ENCODE data around the gene INIP. TPM values are rescaled to one million over a fixed set of nuclear protein-coding genes. Genes with fewer than 3 reads are reported as not detected.

The INIP gene
- total RNA-seq, 1 experiment from 2014 or later, result 31.9 TPM

DNA sequence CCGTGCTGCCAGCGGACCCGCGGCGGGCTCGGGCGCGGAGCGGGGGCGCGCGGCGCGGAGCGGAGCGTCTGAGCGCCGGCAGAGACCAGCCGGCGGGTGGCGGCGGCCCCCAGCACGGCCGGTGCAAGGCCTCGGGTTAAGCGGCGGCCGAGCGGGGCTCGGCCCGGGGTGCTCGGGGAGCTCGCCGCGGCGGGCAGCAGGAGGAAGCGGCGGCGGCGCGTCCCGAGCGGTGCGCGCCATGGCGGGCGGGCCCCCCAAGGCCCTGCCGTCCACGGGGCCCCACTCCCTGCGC, 32.8 kb upstream of the INIP start:
- Histone ChIP-seq H3K4me3 (ENCODE audit: low read depth, low read length) (peak overlapping the region; percentile 99), H3K36me3 (ENCODE audit: control insufficient read depth, insufficient read depth, low read length) (no peaks in the 10 kb centered on the region), H3K9me3 (no peaks in the 10 kb centered on the region), H3K27me3 (replicated peaks; ENCODE audit: control insufficient read depth, insufficient read depth, low read length) (no peaks in the 10 kb centered on the region), H3K4me1 (peaks cover 46% of the 10 kb centered on the region)
- intact Hi-C loops (cut with micrococcal nuclease; ENCODE audit: unreplicated experiment), result loop anchor here (1.0 kb wide), 4 partner anchors 13 to 43 kb away; partner anchors contain the start of gene INIP
- ChIA-PET POLR2A (interaction anchor here (0.6 to 2.2 kb wide), 4 partner anchors 14 to 591 kb away, joined by 3 to 9 read pairs (median 4); partner anchors contain the start of gene INIP), CTCF (interaction anchor here (1.0 to 2.0 kb wide), 4 partner anchors 13 to 42 kb away, joined by 3 to 10 read pairs (median 6); partner anchors contain the start of gene INIP)
- Mint-ChIP-seq H3K9me3 (ENCODE audit: unreplicated experiment) (no peaks in the 10 kb centered on the region), H3K4me3 (ENCODE audit: unreplicated experiment) (peak overlapping the region; percentile 96), H3K36me3 (ENCODE audit: insufficient read depth, unreplicated experiment) (no peaks in the 10 kb centered on the region), H3K27ac (ENCODE audit: unreplicated experiment) (peak overlapping the region; percentile 82), H3K27me3 (ENCODE audit: insufficient read depth, unreplicated experiment) (no peaks in the 10 kb centered on the region), H3K4me1 (ENCODE audit: low read depth, unreplicated experiment) (peaks cover 30% of the 10 kb centered on the region)
- BruUV-seq (replicated peaks), result no TSS peak
- TF ChIP-seq, protein P1, sequence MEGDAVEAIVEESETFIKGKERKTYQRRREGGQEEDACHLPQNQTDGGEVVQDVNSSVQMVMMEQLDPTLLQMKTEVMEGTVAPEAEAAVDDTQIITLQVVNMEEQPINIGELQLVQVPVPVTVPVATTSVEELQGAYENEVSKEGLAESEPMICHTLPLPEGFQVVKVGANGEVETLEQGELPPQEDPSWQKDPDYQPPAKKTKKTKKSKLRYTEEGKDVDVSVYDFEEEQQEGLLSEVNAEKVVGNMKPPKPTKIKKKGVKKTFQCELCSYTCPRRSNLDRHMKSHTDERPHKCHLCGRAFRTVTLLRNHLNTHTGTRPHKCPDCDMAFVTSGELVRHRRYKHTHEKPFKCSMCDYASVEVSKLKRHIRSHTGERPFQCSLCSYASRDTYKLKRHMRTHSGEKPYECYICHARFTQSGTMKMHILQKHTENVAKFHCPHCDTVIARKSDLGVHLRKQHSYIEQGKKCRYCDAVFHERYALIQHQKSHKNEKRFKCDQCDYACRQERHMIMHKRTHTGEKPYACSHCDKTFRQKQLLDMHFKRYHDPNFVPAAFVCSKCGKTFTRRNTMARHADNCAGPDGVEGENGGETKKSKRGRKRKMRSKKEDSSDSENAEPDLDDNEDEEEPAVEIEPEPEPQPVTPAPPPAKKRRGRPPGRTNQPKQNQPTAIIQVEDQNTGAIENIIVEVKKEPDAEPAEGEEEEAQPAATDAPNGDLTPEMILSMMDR (IDR thresholded peaks at IDR 0.05; ENCODE audit: insufficient read depth in 1 of 2, low read depth in 1 of 2, low read length in 1 of 2, severe bottlenecking in 1 of 2, unreplicated experiment in 1 of 2), result no peak
- no peak for DNase-seq

GRCh38 chr9:112750016-112750763, 32.3 kb upstream of the INIP start, which contains the start of gene SNX30:
Gene SNX30, plus strand, starts transcription at chr9:112750760. Its CDS starts 242 bp downstream, at chr9:112751002.
- Mint-ChIP-seq H3K4me3 (ENCODE audit: unreplicated experiment) (peak within 1 kb of the TSS; percentile 96), H3K4me1 (ENCODE audit: low read depth, unreplicated experiment) (peaks cover 24% of the 10 kb centered on the region), H3K27ac (ENCODE audit: unreplicated experiment) (peak within 1 kb of the TSS; percentile 85), H3K27me3 (ENCODE audit: insufficient read depth, unreplicated experiment) (no peaks in the 10 kb centered on the region), H3K9me3 (ENCODE audit: unreplicated experiment) (no peaks in the 10 kb centered on the region), H3K36me3 (ENCODE audit: insufficient read depth, unreplicated experiment) (no peaks in the 10 kb centered on the region)
- Histone ChIP-seq H3K4me1 (peaks cover 41% of the 10 kb centered on the region), H3K4me3 (ENCODE audit: low read depth, low read length) (peak within 1 kb of the TSS; percentile 99), H3K9me3 (no peaks in the 10 kb centered on the region), H3K27me3 (replicated peaks; ENCODE audit: control insufficient read depth, insufficient read depth, low read length) (no peaks in the 10 kb centered on the region), H3K36me3 (ENCODE audit: control insufficient read depth, insufficient read depth, low read length) (no peaks in the 10 kb centered on the region)
- intact Hi-C loops (cut with micrococcal nuclease; ENCODE audit: unreplicated experiment), result loop anchor here (1.0 kb wide), 2 partner anchors 13 to 43 kb away; no protein-coding TSS in a partner anchor
- ChIA-PET POLR2A (interaction anchor here (0.6 to 2.2 kb wide), 3 partner anchors 15 to 32 kb away, joined by 3 to 9 read pairs (median 6); partner anchors contain the start of gene INIP), CTCF (interaction anchor here (1.2 to 2.0 kb wide), 3 partner anchors 15 to 43 kb away, joined by 3 to 10 read pairs (median 9); partner anchors contain the start of gene INIP)
- DNase-seq, result peak; percentile 93
- TF ChIP-seq, protein P1 (IDR thresholded peaks at IDR 0.05; ENCODE audit: insufficient read depth in 1 of 2, low read depth in 1 of 2, low read length in 1 of 2, severe bottlenecking in 1 of 2, unreplicated experiment in 1 of 2), result peak in 1 of 2 experiments; percentile 5
- TSS peak; percentile 82 for BruUV-seq (replicated peaks)

DNA sequence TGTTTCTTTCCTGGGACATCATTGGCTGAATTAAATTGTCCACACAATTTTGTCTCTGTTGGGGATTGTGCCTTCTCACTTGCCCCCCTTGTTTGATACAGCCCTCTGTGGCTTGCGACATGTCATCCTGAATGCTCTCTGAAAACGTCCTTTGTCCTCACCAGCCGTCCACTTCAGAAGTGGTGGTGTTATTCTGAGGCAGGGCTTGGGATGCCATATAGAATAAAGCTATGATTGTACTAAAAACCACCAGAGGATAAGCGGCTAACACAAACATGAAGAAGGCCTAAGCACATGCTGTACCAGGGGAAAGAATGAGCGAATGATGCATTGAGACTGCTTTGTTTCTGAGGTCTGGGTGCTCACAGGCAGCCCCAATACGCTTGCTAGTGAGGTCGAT, 29.2 kb upstream of the INIP start:
- POLR2A ChIA-PET, result no interaction called here
- TF ChIP-seq, protein P1 (IDR thresholded peaks at IDR 0.05; ENCODE audit: insufficient read depth in 1 of 2, low read depth in 1 of 2, low read length in 1 of 2, severe bottlenecking in 1 of 2, unreplicated experiment in 1 of 2), result no peak
- Mint-ChIP-seq H3K4me1 (ENCODE audit: low read depth, unreplicated experiment) (peaks cover 6% of the 10 kb centered on the region), H3K4me3 (ENCODE audit: unreplicated experiment) (no peak overlapping the region), H3K36me3 (ENCODE audit: insufficient read depth, unreplicated experiment) (no peaks in the 10 kb centered on the region), H3K9me3 (ENCODE audit: unreplicated experiment) (no peaks in the 10 kb centered on the region), H3K27me3 (ENCODE audit: insufficient read depth, unreplicated experiment) (no peaks in the 10 kb centered on the region), H3K27ac (ENCODE audit: unreplicated experiment) (no peak overlapping the region)
- Histone ChIP-seq H3K9me3 (no peaks in the 10 kb centered on the region), H3K36me3 (ENCODE audit: control insufficient read depth, insufficient read depth, low read length) (no peaks in the 10 kb centered on the region), H3K4me3 (ENCODE audit: low read depth, low read length) (no peak overlapping the region), H3K4me1 (peaks cover 15% of the 10 kb centered on the region), H3K27me3 (replicated peaks; ENCODE audit: control insufficient read depth, insufficient read depth, low read length) (no peaks in the 10 kb centered on the region)
- CTCF ChIA-PET, result interaction anchor here (0.5 kb wide), 1 partner anchor 10 kb away, joined by 4 read pairs; no protein-coding TSS in a partner anchor
- no TSS peak for BruUV-seq (replicated peaks)
- intact Hi-C loops (cut with micrococcal nuclease; ENCODE audit: unreplicated experiment), result no loop called here
- no peak for DNase-seq
